H9 (cell line): ENCODE data around the gene EPHA1. TPM values are rescaled to one million over a fixed set of nuclear protein-coding genes. Genes with fewer than 3 reads are reported as not detected.

Experiments
- DNase-seq: peaks from one replicate; pipeline ENCODE4 v3.0.0-alpha.2; 2017
- H2AFZ ChIP-seq: one replicate; pipeline ENCODE4 v1.6.1; 2013; ENCODE audit warnings: mild to moderate bottlenecking, low read length, control low read depth, moderate library complexity
- H2AK5ac ChIP-seq: 2 replicates; pipeline ENCODE4 v1.6.1; 2013; ENCODE audit warnings: low read length, control low read depth, mixed read lengths; ENCODE audit not compliant: insufficient read length
- H2BK120ac ChIP-seq: one replicate; pipeline ENCODE4 v1.6.1; 2013; ENCODE audit warnings: low read depth, mild to moderate bottlenecking, low read length, control low read depth, inconsistent platforms; ENCODE audit not compliant: poor library complexity, severe bottlenecking
- H2BK12ac ChIP-seq: 2 replicates; pipeline ENCODE4 v1.6.1; 2013; ENCODE audit warnings: low read length, control low read depth, mixed read lengths, low read depth; ENCODE audit not compliant: insufficient read length
- H2BK15ac ChIP-seq: 2 replicates; pipeline ENCODE4 v1.6.1; 2013; ENCODE audit warnings: low read depth, low read length, control low read depth
- H2BK20ac ChIP-seq: one replicate; pipeline ENCODE4 v1.6.1; 2013; ENCODE audit warnings: low read depth, mild to moderate bottlenecking, low read length, control low read depth, inconsistent platforms; ENCODE audit not compliant: poor library complexity, severe bottlenecking
- H2BK5ac ChIP-seq: 2 replicates; pipeline ENCODE4 v1.6.1; 2013; ENCODE audit warnings: low read length, control low read depth, mixed read lengths; ENCODE audit not compliant: insufficient read length
- H3K14ac ChIP-seq: 2 replicates; pipeline ENCODE4 v1.6.1; 2013; ENCODE audit warnings: low read length, control low read depth; ENCODE audit not compliant: insufficient read depth
- H3K18ac ChIP-seq: 2 replicates; pipeline ENCODE4 v1.6.1; 2013; ENCODE audit warnings: low read depth, mild to moderate bottlenecking, mixed read lengths, low read length, control low read depth; ENCODE audit not compliant: insufficient read length
- H3K23ac ChIP-seq: 2 replicates; pipeline ENCODE4 v1.6.1; 2013; ENCODE audit warnings: low read length, control low read depth, mixed read lengths, low read depth; ENCODE audit not compliant: insufficient read length
- H3K23me2 ChIP-seq: 2 replicates; pipeline ENCODE4 v1.6.1; 2013; ENCODE audit warnings: low read depth, mild to moderate bottlenecking, mixed read lengths, low read length, control low read depth; ENCODE audit not compliant: insufficient read length, poor library complexity, severe bottlenecking
- H3K27ac ChIP-seq: 2 replicates; pipeline ENCODE4 v1.5.1; 2013; ENCODE audit warnings: low read length, control low read depth, mixed read lengths, low read depth; ENCODE audit not compliant: insufficient read length
- H3K27me3 ChIP-seq: 2 replicates; pipeline ENCODE4 v1.6.1; 2013; ENCODE audit warnings: low read length, control low read depth, inconsistent platforms; ENCODE audit not compliant: insufficient read depth
- H3K4ac ChIP-seq: 2 replicates; pipeline ENCODE4 v1.6.1; 2013; ENCODE audit warnings: low read depth, mild to moderate bottlenecking, control low read depth, inconsistent platforms, low read length, moderate library complexity
- H3K4me1 ChIP-seq: 2 replicates; pipeline ENCODE4 v1.6.1; 2013; ENCODE audit warnings: low read length, control low read depth, inconsistent platforms; ENCODE audit not compliant: insufficient read depth
- H3K4me2 ChIP-seq: 2 replicates; pipeline ENCODE4 v1.6.1; 2013; ENCODE audit warnings: low read length, control low read depth, mixed read lengths; ENCODE audit not compliant: insufficient read length, insufficient read depth
- H3K56ac ChIP-seq: 2 replicates; pipeline ENCODE4 v1.6.1; 2013; ENCODE audit warnings: low read depth, mild to moderate bottlenecking, mixed read lengths, low read length, control low read depth; ENCODE audit not compliant: insufficient read length
- H3K79me1 ChIP-seq: 2 replicates; pipeline ENCODE4 v1.6.1; 2013; ENCODE audit warnings: low read depth, mild to moderate bottlenecking, moderate library complexity, low read length, control low read depth, inconsistent platforms; ENCODE audit not compliant: insufficient read depth, poor library complexity, severe bottlenecking
- H3K79me2 ChIP-seq: 2 replicates; pipeline ENCODE4 v1.6.1; 2013; ENCODE audit warnings: low read length, control low read depth, inconsistent platforms; ENCODE audit not compliant: insufficient read depth
- H3K9ac ChIP-seq: 2 replicates; pipeline ENCODE4 v1.6.1; 2013; ENCODE audit warnings: low read length, control low read depth, mixed read lengths; ENCODE audit not compliant: insufficient read length; ENCODE audit errors: extremely low read depth
- H3K9me3 ChIP-seq: one replicate; pipeline ENCODE4 v1.6.1; 2013; ENCODE audit warnings: low read depth, low read length, inconsistent platforms; ENCODE audit not compliant: control insufficient read depth
- H3T11ph ChIP-seq: one replicate; pipeline ENCODE4 v1.6.1; 2013; ENCODE audit warnings: mild to moderate bottlenecking, low read length, control low read depth, inconsistent platforms
- H4K20me1 ChIP-seq: one replicate; pipeline ENCODE4 v1.6.1; 2013; ENCODE audit not compliant: control insufficient read depth, insufficient read length, insufficient read depth
- H4K5ac ChIP-seq: 2 replicates; pipeline ENCODE4 v1.6.1; 2013; ENCODE audit warnings: low read depth, mild to moderate bottlenecking, mixed read lengths, low read length, control low read depth; ENCODE audit not compliant: insufficient read length
- H4K8ac ChIP-seq: replicated peaks from 2 replicates; pipeline ENCODE4 v1.6.1; 2013; ENCODE audit warnings: low read length, control low read depth, mixed read lengths, low read depth; ENCODE audit not compliant: insufficient read length
- H4K91ac ChIP-seq: 2 replicates; pipeline ENCODE4 v1.6.1; 2013; ENCODE audit warnings: low read depth, mild to moderate bottlenecking, moderate library complexity, mixed read lengths, low read length, control low read depth; ENCODE audit not compliant: insufficient read length
- H3K27ac Mint-ChIP-seq, 3 experiments: 2 replicates in 2 of 3; 3 replicates in 1 of 3; pipeline ENCODE4 v1.8.0; 2020 to 2021; ENCODE audit warnings: mixed read lengths in 3 of 3, mild to moderate bottlenecking in 1 of 3, moderate library complexity in 1 of 3
- H3K27me3 Mint-ChIP-seq: 2 replicates; pipeline ENCODE4 v1.8.0; 2021; ENCODE audit warnings: low read depth, mild to moderate bottlenecking, moderate library complexity, mixed read lengths
- H3K36me3 Mint-ChIP-seq, 3 experiments: 2 replicates in 2 of 3; 3 replicates in 1 of 3; pipeline ENCODE4 v1.8.0; 2020 to 2021; ENCODE audit warnings: low read depth in 3 of 3, mixed read lengths in 3 of 3; ENCODE audit not compliant: insufficient read depth in 1 of 3
- H3K4me1 Mint-ChIP-seq, 2 experiments: 2 replicates each; pipeline ENCODE4 v1.8.0; 2020; ENCODE audit warnings: mixed read lengths in 2 of 2
- H3K4me3 Mint-ChIP-seq, 2 experiments: 2 replicates in 1 of 2; 3 replicates in 1 of 2; pipeline ENCODE4 v1.8.0; 2020 to 2021; ENCODE audit warnings: mild to moderate bottlenecking in 2 of 2, mixed read lengths in 2 of 2, moderate library complexity in 1 of 2
- H3K9me3 Mint-ChIP-seq, 2 experiments: 2 replicates in 1 of 2; 3 replicates in 1 of 2; pipeline ENCODE4 v1.8.0; 2020; ENCODE audit warnings: mild to moderate bottlenecking in 2 of 2, mixed read lengths in 2 of 2, moderate library complexity in 1 of 2
- CTCF ChIP-seq: fragments of 200-600 bp; sonication (generic); conservative IDR thresholded peaks from 3 replicates; pipeline ENCODE4 v1.8.0; 2021; ENCODE audit warnings: antibody characterized with exemption, mild to moderate bottlenecking
- WGBS: extraction: QIAGEN DNeasy Blood & Tissue Kit; methylation state at CpG from one replicate; pipeline ENCODE4 v1.1.7; 2013; ENCODE audit warnings: missing lambda C conversion rate, low lambda C conversion rate, mixed read lengths; ENCODE audit not compliant: insufficient read length; ENCODE audit errors: extremely low coverage; 5-methylcytosine and 5-hydroxymethylcytosine counted together
- total RNA-seq: library from RNA; stranded (reverse); gene quantifications from 2 replicates; pipeline ENCODE4 v1.2.1, GENCODE V29; 2021

The EPHA1 gene
- total RNA-seq, 1 experiment from 2014 or later = 109 TPM

- H3K23me2 ChIP-seq = peaks cover 14% of the 10 kb centered on the region
- no peak overlapping the region for H3K27ac Mint-ChIP-seq
- no peak overlapping the region for H3T11ph ChIP-seq
- no peaks in the 10 kb centered on the region for H3K27me3 ChIP-seq
- H3K4me1 Mint-ChIP-seq = peaks cover 16 to 21% of the 10 kb centered on the region in 2 experiments
- peaks cover 5% of the 10 kb centered on the region; the same call in 1 of the 2 replicates for H3K4me1 ChIP-seq
- no peak overlapping the region for H4K8ac ChIP-seq
- no peak overlapping the region for H2BK120ac ChIP-seq
- H2BK15ac ChIP-seq = no peak overlapping the region
- no peak overlapping the region for H4K5ac ChIP-seq
- peaks cover 13 to 18% (median 17%) of the 10 kb centered on the region in 3 experiments for H3K36me3 Mint-ChIP-seq
- no peak for TF ChIP-seq CTCF
- H3K4me3 Mint-ChIP-seq = no peak overlapping the region
- H4K91ac ChIP-seq = no peak overlapping the region
- peaks cover 17% of the 10 kb centered on the region; the same call in 1 of the 2 replicates for H3K79me2 ChIP-seq
- no peak overlapping the region for H3K23ac ChIP-seq
- H2BK20ac ChIP-seq = no peak overlapping the region
- H3K27me3 Mint-ChIP-seq = no peaks in the 10 kb centered on the region; the same call in 1 of the 2 replicates
- H3K56ac ChIP-seq = no peak overlapping the region
- no peak overlapping the region for H3K9ac ChIP-seq
- no peak overlapping the region for H3K4me2 ChIP-seq
- DNase-seq = no peak
- no peak overlapping the region for H3K27ac ChIP-seq
- H3K18ac ChIP-seq = no peak overlapping the region
- H4K20me1 ChIP-seq = peaks cover 2% of the 10 kb centered on the region
- no peaks in the 10 kb centered on the region for H3K9me3 Mint-ChIP-seq
- no peak overlapping the region for H2BK5ac ChIP-seq
- H3K4ac ChIP-seq = no peak overlapping the region
- H2BK12ac ChIP-seq = no peak overlapping the region
- peaks cover 5% of the 10 kb centered on the region for H3K79me1 ChIP-seq
- H2AFZ ChIP-seq = no peak overlapping the region
- H3K9me3 ChIP-seq = no peaks in the 10 kb centered on the region
- no peak overlapping the region for H2AK5ac ChIP-seq
- no CpG with 5 or more reads among the region's 5 CpGs for WGBS
- no peak overlapping the region for H3K14ac ChIP-seq
These were observed 24.5 kb downstream of the EPHA1 start for GRCh38 chr7:143384148-143384547.
